ENCODE measurements around the gene COBL. TPM values are rescaled to one million over a fixed set of nuclear protein-coding genes. Genes with fewer than 3 reads are reported as not detected.

The COBL gene
- total RNA-seq, 6 experiments from 2014 or later: not detected

DNA sequence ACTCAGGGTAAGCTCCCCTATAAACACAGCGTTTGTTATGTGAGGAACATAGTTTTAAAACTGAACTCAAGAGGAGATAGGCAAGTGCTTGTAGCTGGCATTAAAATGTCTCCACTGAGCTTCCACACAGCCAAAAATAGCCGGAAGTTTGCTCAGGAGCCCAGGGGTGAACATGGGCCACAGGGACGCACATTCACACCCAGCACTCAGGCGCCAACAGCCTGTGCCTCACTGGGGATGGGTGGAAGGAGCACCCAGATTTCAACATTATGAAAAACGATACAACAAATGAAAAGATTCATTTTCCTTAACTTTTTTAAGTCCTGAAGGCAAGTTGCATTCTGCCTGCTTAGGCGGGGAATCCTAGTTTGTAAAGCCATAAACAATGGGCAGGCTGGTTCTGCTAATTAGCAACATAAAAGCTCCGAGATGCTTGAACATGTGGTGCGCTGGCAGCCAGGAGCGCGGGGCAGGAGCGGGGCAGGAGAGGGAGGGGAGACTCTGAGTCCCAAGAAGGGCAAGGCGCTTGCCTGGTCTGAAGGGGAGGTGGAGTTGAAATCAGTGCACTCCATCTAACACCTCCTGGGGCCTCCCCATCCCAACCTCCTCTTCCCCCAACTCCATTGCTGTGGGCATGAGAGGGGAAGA lies 235.9 kb downstream of the COBL start:
- Mint-ChIP-seq H3K4me1 (ENCODE audit: low read depth) (no peaks in the 10 kb centered on the region), H3K9me3 (no peaks in the 10 kb centered on the region), H3K36me3 (ENCODE audit: low read depth) (no peaks in the 10 kb centered on the region), H3K27ac (no peak overlapping the region), H3K27me3 (ENCODE audit: insufficient read depth) (peaks cover 31% of the 10 kb centered on the region), H3K4me3 (no peak overlapping the region)
- DNase-seq: no peak
- TF ChIP-seq, protein P1, sequence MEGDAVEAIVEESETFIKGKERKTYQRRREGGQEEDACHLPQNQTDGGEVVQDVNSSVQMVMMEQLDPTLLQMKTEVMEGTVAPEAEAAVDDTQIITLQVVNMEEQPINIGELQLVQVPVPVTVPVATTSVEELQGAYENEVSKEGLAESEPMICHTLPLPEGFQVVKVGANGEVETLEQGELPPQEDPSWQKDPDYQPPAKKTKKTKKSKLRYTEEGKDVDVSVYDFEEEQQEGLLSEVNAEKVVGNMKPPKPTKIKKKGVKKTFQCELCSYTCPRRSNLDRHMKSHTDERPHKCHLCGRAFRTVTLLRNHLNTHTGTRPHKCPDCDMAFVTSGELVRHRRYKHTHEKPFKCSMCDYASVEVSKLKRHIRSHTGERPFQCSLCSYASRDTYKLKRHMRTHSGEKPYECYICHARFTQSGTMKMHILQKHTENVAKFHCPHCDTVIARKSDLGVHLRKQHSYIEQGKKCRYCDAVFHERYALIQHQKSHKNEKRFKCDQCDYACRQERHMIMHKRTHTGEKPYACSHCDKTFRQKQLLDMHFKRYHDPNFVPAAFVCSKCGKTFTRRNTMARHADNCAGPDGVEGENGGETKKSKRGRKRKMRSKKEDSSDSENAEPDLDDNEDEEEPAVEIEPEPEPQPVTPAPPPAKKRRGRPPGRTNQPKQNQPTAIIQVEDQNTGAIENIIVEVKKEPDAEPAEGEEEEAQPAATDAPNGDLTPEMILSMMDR (IDR thresholded peaks at IDR 0.05): no peak

GRCh38 chr7:51080216-51080615 lies 236.4 kb downstream of the COBL start:
- Mint-ChIP-seq H3K4me3 (no peak overlapping the region), H3K9me3 (no peaks in the 10 kb centered on the region), H3K27ac (no peak overlapping the region), H3K27me3 (ENCODE audit: insufficient read depth) (peaks cover 31% of the 10 kb centered on the region), H3K4me1 (ENCODE audit: low read depth) (no peaks in the 10 kb centered on the region), H3K36me3 (ENCODE audit: low read depth) (no peaks in the 10 kb centered on the region)
- DNase-seq: no peak
- TF ChIP-seq, protein P1 (IDR thresholded peaks at IDR 0.05): no peak

DNA sequence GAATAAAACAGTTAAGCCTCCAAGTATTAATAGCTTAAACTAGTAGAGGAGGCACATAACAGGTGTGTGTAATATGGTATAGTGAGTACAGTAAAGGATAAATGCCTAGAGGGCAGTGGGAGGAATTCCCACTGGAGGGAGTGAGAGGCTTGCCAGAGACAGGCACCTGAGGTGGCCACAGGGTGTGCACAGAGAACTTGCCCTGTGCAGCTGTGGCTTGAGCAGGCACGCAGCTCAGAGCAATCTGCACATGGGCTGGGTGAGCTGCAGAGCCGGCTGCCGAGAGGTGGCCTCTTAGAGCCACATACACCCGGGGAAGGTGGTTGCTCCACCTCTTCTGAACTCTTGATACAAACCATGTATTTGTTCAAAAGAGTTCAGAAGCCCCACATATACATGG lies 237.1 kb downstream of the COBL start:
- Mint-ChIP-seq H3K4me3 (no peak overlapping the region), H3K27me3 (ENCODE audit: insufficient read depth) (peaks cover 26% of the 10 kb centered on the region), H3K36me3 (ENCODE audit: low read depth) (no peaks in the 10 kb centered on the region), H3K4me1 (ENCODE audit: low read depth) (no peaks in the 10 kb centered on the region), H3K9me3 (no peaks in the 10 kb centered on the region), H3K27ac (no peak overlapping the region)
- DNase-seq: no peak
- TF ChIP-seq, protein P1 (IDR thresholded peaks at IDR 0.05): no peak

DNA sequence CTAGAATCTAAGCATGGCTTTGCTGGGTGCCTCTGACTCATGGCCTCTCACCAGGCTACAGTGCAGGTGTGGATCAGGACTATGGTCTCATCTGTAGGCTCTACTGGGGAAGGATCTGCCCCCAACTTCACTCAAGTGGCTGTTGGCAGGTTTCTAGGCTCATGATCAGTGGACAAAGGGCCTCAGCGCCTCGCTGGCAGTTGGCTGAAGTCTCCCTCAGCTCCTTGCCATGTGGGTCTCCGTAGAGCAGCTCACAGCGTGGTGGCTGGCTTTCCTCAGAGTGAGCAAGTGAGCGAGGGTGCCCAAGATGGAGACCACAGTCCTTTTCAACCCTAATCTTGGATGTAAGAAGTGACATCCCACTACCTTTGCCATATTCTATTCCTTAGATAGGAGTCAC lies 238.0 kb downstream of the COBL start:
- Mint-ChIP-seq H3K9me3 (no peaks in the 10 kb centered on the region), H3K36me3 (ENCODE audit: low read depth) (no peaks in the 10 kb centered on the region)

DNA sequence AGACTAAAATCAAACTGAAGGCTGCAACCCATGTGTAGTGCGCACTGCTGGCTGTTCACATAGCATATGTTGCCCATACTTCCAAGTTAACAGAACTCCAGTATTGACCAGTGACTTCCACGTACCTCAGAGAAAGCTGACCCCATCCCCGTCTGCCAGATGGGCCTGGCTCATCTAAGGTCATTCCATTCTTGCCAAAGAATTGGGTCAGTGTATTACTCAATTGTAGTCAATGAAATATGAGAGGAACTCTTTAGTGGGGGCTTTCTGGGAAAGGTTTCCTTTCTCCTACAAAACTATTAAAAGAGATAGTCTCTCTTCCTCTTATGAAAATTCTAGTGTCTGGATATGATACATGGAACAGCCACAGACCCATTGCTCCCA lies 238.6 kb downstream of the COBL start:
- H3K4me1 Mint-ChIP-seq (ENCODE audit: low read depth): no peaks in the 10 kb centered on the region
- H3K27ac Mint-ChIP-seq: no peak overlapping the region
- TF ChIP-seq, protein P1 (IDR thresholded peaks at IDR 0.05): no peak
- H3K4me3 Mint-ChIP-seq: no peak overlapping the region
- DNase-seq: no peak
- H3K27me3 Mint-ChIP-seq (ENCODE audit: insufficient read depth): peaks cover 15% of the 10 kb centered on the region
- H3K9me3 Mint-ChIP-seq: no peaks in the 10 kb centered on the region
- no peaks in the 10 kb centered on the region for H3K36me3 Mint-ChIP-seq (ENCODE audit: low read depth)

More for the DNA sequence above, 238.0 kb downstream of the COBL start:
- H3K4me3 Mint-ChIP-seq: no peak overlapping the region
- TF ChIP-seq, protein P1 (IDR thresholded peaks at IDR 0.05): no peak
- no peak for DNase-seq
- peaks cover 19% of the 10 kb centered on the region for H3K27me3 Mint-ChIP-seq (ENCODE audit: insufficient read depth)
- no peaks in the 10 kb centered on the region for H3K4me1 Mint-ChIP-seq (ENCODE audit: low read depth)
- no peak overlapping the region for H3K27ac Mint-ChIP-seq

Measured in HFFc6 (cell line).